Bronchial epithelial cell (primary cell): ENCODE data around the gene OTOS. TPM values are rescaled to one million over a fixed set of nuclear protein-coding genes. Genes with fewer than 3 reads are reported as not detected.

Source experiments
- DNase-seq: peaks from one replicate; pipeline ENCODE4 v3.0.0-alpha.2; 2010; ENCODE audit warnings: low read depth
- FAIRE-seq: peaks from 2 replicates; lab custom pipeline; 2011; peaks lifted over from hg19 to GRCh38; lab: Jason Lieb, UNC
- H3K27me3 ChIP-seq: 2 replicates; pipeline ENCODE4 v1.5.1; 2011; ENCODE audit warnings: low read length; ENCODE audit not compliant: control insufficient read depth, insufficient read depth
- H3K36me3 ChIP-seq: 2 replicates; pipeline ENCODE4 v1.5.1; 2011; ENCODE audit warnings: low read length; ENCODE audit not compliant: control insufficient read depth, insufficient read depth
- H3K4me3 ChIP-seq: 2 replicates; pipeline ENCODE4 v1.5.1; 2011; ENCODE audit warnings: mild to moderate bottlenecking, low read depth, low read length, control low read depth
- total RNA-seq: library from RNA; depleted of rRNA; stranded (reverse); fragments of >200 nt; gene quantifications from 2 replicates; pipeline ENCODE4 v1.2.1, GENCODE V29; 2014
- TF ChIP-seq, protein P1 (sequence below): IDR thresholded peaks from 2 replicates; pipeline ENCODE4 v1.5.1; 2011; ENCODE audit warnings: mild to moderate bottlenecking, moderate library complexity, low read length, control low read depth, inconsistent platforms; ENCODE audit not compliant: insufficient read depth, severe bottlenecking

OTOS gene
- total RNA-seq, 1 donor from 2014 or later: not detected

DNA sequence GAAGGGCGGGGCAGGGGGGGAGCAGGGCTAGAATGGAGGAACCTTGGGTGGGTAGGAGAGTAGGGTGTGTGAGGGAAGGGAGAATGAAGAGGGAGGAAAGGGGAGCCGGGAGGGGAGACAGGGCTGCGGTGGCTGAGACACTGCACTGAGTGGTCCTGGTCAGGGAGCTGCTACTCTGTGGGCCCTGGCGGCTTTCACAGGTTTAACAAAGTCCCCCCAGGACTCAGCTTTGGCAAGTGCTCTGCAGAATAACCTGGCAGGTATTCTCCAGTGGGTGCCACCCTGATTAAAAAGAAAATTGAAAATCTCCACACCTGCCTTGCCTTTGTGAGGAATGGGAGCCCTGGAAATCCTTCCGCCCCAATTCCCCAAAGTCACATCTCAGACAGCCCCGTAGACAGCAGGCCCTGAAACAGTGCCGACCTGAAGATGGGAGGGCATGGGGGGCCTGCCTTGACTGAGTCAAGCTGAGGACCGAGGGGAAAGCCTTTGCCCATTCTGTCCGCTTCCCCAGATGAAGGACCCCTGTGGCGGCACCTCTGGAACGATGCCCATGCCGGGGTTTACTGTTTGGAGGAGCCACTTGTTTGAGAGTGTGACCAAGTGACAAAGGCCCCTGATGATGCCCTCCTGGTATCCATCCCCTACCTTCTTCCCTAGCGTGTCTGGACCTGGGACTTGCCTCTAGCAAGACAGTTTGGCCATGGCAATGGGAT, 43.6 kb upstream of the OTOS start:
- no peak for DNase-seq
- no peaks in the 10 kb centered on the region for H3K27me3 ChIP-seq

DNA sequence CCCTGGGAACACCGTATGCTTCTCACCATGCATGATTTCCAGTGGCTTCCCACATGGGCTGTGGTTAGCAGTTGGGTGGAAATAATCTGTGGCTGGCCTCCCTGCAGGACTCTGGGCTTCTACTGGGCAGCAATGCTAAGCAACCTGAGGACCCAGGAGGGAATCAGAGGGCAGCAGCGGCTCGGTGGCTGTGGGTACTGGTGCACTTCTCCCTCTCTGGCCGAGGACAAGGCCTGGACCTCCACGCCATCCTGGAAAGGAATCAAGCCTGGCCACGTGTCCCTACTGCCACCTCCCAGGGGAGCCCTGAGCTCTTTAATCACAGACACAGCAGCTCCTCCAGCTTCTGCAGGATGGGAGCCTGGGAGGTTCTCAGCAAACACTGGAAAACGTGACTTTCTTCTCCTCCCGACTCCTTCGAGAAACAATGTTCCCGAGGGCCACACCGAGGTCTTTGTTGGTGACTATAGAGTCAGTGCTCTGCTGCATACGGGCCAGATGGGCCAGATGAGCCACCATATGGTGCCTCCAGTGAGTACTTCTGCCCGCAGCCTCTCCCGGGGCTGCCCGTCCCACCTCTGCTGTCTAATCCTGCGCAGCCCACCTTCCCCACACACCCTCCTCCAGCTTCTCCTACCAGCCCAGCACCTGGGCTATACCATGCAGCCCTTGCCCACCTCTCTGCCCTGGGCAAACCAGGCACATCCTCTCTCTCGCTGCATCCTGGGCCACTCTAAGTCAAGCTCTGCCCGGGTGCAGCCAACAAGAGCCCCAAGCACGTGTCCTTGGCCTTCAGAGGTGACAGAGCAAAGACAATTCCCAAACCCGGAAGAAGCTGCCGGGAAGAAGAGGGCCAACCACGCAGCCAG, 42.8 kb upstream of the OTOS start:
- Histone ChIP-seq H3K36me3 (no peaks in the 10 kb centered on the region), H3K4me3 (no peak overlapping the region), H3K27me3 (no peaks in the 10 kb centered on the region)
- TF ChIP-seq, protein P1, sequence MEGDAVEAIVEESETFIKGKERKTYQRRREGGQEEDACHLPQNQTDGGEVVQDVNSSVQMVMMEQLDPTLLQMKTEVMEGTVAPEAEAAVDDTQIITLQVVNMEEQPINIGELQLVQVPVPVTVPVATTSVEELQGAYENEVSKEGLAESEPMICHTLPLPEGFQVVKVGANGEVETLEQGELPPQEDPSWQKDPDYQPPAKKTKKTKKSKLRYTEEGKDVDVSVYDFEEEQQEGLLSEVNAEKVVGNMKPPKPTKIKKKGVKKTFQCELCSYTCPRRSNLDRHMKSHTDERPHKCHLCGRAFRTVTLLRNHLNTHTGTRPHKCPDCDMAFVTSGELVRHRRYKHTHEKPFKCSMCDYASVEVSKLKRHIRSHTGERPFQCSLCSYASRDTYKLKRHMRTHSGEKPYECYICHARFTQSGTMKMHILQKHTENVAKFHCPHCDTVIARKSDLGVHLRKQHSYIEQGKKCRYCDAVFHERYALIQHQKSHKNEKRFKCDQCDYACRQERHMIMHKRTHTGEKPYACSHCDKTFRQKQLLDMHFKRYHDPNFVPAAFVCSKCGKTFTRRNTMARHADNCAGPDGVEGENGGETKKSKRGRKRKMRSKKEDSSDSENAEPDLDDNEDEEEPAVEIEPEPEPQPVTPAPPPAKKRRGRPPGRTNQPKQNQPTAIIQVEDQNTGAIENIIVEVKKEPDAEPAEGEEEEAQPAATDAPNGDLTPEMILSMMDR: no peak
- no peak for FAIRE-seq
- DNase-seq: no peak

More for the DNA sequence above, 43.6 kb upstream of the OTOS start:
- no peak for FAIRE-seq
- no peaks in the 10 kb centered on the region for H3K36me3 ChIP-seq
- TF ChIP-seq, protein P1: no peak
- H3K4me3 ChIP-seq: no peak overlapping the region

DNA sequence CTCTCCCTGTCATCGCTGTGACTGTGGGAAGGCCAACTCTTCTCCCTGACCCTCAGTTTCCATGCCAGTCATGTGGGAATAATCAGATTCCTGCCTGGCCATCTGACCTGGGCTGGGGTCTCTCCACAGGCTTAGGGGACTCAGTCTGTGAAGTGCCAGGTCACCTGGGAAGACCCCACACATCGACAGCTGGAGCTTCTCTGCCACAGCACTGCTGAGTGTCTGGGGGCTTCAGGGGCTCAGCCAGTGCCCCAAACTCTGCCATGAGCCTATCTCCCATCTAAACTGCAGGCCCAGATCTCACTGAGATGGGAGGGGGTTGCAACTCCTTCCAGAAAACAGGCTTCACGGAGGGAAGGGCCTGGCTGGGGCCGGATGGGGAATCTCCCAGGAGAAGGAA, 42.0 kb upstream of the OTOS start:
- Histone ChIP-seq H3K4me3 (no peak overlapping the region), H3K27me3 (peaks cover 3% of the 10 kb centered on the region), H3K36me3 (no peaks in the 10 kb centered on the region)
- DNase-seq: no peak
- FAIRE-seq: no peak
- TF ChIP-seq, protein P1: no peak

DNA sequence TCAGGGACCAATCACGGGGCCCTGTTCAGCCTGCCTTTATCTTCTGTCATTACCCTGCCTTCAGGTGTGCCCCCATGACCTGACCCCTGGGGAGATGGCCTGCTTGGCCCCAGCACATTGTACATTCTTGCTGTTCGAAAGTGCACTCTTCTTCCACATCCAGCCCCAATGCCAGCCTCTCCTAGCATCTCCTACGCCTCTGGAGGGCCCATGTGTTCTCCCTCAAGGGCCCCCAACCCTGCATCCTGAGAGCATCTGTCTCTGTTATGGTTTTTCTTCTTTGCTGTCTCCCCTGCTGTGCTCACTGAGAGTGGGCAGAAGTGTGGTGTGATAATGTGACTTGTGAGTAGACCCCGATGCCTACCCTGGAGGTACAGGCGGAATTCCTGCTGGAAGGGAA, 41.5 kb upstream of the OTOS start:
- FAIRE-seq (no peak), DNase-seq (no peak)
- Histone ChIP-seq H3K36me3 (no peaks in the 10 kb centered on the region), H3K27me3 (peaks cover 3% of the 10 kb centered on the region), H3K4me3 (no peak overlapping the region)
- TF ChIP-seq, protein P1: no peak

DNA sequence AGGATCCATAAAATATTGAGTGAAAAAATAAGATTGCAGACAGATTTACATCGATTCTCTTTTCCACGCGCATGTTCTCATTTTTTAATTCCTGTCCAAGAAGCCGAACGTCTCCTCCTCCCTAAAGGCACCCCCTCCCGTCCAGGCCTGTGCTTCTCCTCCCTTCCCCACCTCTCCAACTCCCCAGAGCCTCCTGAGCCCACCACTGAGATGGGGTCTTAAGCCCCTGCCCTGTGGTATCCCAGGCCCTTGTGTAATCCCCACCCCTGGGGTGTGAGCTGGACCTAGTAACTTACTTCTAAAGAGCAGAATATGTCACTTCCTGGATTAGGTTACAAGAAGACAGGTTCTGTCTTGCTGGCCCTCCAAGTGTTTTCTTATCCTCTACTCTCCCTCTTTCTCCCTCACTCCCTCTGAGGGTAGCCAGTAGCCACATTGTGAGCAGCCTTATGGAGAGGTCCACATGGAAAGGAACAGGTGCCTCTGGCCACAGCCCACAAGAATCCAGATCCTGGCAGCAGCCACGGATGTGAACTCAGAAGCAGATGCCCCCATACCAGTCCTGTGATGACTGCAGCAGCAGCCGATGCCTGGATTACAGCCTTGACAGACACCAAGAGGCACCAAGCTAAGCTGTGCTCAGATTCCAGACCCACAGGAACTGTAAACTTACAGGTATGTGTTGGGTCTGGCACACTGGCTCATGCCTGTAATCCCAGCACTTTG, 39.6 kb upstream of the OTOS start:
- peaks cover 3% of the 10 kb centered on the region for H3K27me3 ChIP-seq
- DNase-seq (peak; percentile 78), FAIRE-seq (peak; percentile 64)
- TF ChIP-seq, protein P1: no peak
- no peaks in the 10 kb centered on the region for H3K36me3 ChIP-seq
- H3K4me3 ChIP-seq: no peak overlapping the region
